IMR-90 (cell line): ENCODE results near the gene NEURL1. TPM values are rescaled to one million over a fixed set of nuclear protein-coding genes. Genes with fewer than 3 reads are reported as not detected.

Experiments
- ATAC-seq: fragments of 200-7000 bp; cut with Tn5 transposase; 2 replicates; pipeline ENCODE4 v1.9.1; 2020; ENCODE audit warnings: low read depth, mild to moderate bottlenecking, moderate library complexity
- BruUV-seq: library from RNA; stranded (reverse); fragments of 400-500 nt; replicated peaks from 2 replicates; lab custom pipeline; 2021; lab: Mats Ljungman, UMichigan
- CTCF ChIA-PET: fragments of 300-600 bp; formaldehyde crosslinking; extraction: SDS; loops from one replicate; lab custom pipeline; 2021; ENCODE audit warnings: antibody characterized with exemption; lab: Yijun Ruan, JAX
- POLR2A ChIA-PET: fragments of 300-600 bp; sonication (Branson Sonifier 250); formaldehyde crosslinking; loops from one replicate; lab custom pipeline; 2022; ENCODE audit warnings: antibody characterized with exemption; ENCODE audit not compliant: unreplicated experiment; lab: Charles Lee
- DNase-seq: peaks from one replicate; pipeline ENCODE4 v3.0.0; 2013
- H2AFZ ChIP-seq: replicated peaks from 2 replicates; pipeline ENCODE3; 2013; ENCODE audit warnings: low read length, mild to moderate bottlenecking; ENCODE audit not compliant: poor library complexity
- H2AK5ac ChIP-seq: 2 replicates; pipeline ENCODE4 v1.6.1; 2013; ENCODE audit warnings: low read depth, low read length, inconsistent platforms
- H2AK9ac ChIP-seq: replicated peaks from 2 replicates; pipeline ENCODE3; 2013; ENCODE audit warnings: mild to moderate bottlenecking, low read depth, low read length, moderate library complexity; ENCODE audit not compliant: poor library complexity
- H2BK120ac ChIP-seq: 2 replicates; pipeline ENCODE4 v1.6.1; 2013; ENCODE audit warnings: low read depth, low read length, inconsistent platforms
- H2BK15ac ChIP-seq: 3 replicates; pipeline ENCODE4 v1.6.1; 2013; ENCODE audit warnings: low read depth, low read length, inconsistent platforms
- H2BK20ac ChIP-seq: 2 replicates; pipeline ENCODE4 v1.6.1; 2013; ENCODE audit warnings: low read depth, mild to moderate bottlenecking, inconsistent platforms, low read length, moderate library complexity
- H2BK5ac ChIP-seq: 2 replicates; pipeline ENCODE4 v1.6.1; 2013; ENCODE audit warnings: mild to moderate bottlenecking, low read depth, low read length, inconsistent platforms; ENCODE audit not compliant: poor library complexity, severe bottlenecking
- H3K14ac ChIP-seq: replicated peaks from 2 replicates; pipeline ENCODE4 v1.6.1; 2013; ENCODE audit warnings: low read depth, low read length, inconsistent platforms
- H3K18ac ChIP-seq: 2 replicates; pipeline ENCODE4 v1.6.1; 2013; ENCODE audit warnings: low read depth, low read length, control low read depth
- H3K23ac ChIP-seq: 2 replicates; pipeline ENCODE4 v1.6.1; 2013; ENCODE audit warnings: low read depth, low read length, inconsistent platforms
- H3K27ac ChIP-seq: 2 replicates; pipeline ENCODE4 v1.5.1; 2013; ENCODE audit warnings: mild to moderate bottlenecking, control low read depth, low read length; ENCODE audit not compliant: insufficient read depth
- H3K27me3 ChIP-seq: 2 replicates; pipeline ENCODE4 v1.6.1; 2013; ENCODE audit warnings: low read length; ENCODE audit not compliant: control insufficient read depth, insufficient read depth
- H3K36me3 ChIP-seq: 2 replicates; pipeline ENCODE4 v1.6.1; 2013; ENCODE audit warnings: low read length, mixed read lengths; ENCODE audit not compliant: control insufficient read depth, insufficient read depth
- H3K4ac ChIP-seq: 2 replicates; pipeline ENCODE4 v1.6.1; 2013; ENCODE audit warnings: low read depth, low read length, inconsistent platforms
- H3K4me1 ChIP-seq: 2 replicates; pipeline ENCODE4 v1.6.1; 2013; ENCODE audit warnings: low read length, mixed read lengths; ENCODE audit not compliant: control insufficient read depth, insufficient read depth
- H3K4me2 ChIP-seq: 2 replicates; pipeline ENCODE4 v1.6.1; 2013; ENCODE audit warnings: low read depth, mild to moderate bottlenecking, control low read depth, low read length, moderate library complexity
- H3K4me3 ChIP-seq: 2 replicates; pipeline ENCODE4 v1.5.1; 2013; ENCODE audit warnings: low read depth, mild to moderate bottlenecking, control low read depth, low read length, moderate library complexity; ENCODE audit not compliant: insufficient read depth
- H3K56ac ChIP-seq: 2 replicates; pipeline ENCODE4 v1.6.1; 2013; ENCODE audit warnings: low read length, inconsistent platforms; ENCODE audit not compliant: insufficient read depth; ENCODE audit errors: extremely low read depth
- H3K79me1 ChIP-seq, 2 experiments: 2 replicates each; pipeline ENCODE4 v1.6.1; 2013; ENCODE audit warnings: low read length in 2 of 2, inconsistent platforms in 1 of 2, low read depth in 1 of 2
- H3K9ac ChIP-seq: 2 replicates; pipeline ENCODE4 v1.6.1; 2013; ENCODE audit warnings: low read depth, low read length, control low read depth
- H3K9me1 ChIP-seq: 2 replicates; pipeline ENCODE4 v1.6.1; 2013; ENCODE audit warnings: low read length, inconsistent platforms; ENCODE audit not compliant: insufficient read depth
- H3K9me3 ChIP-seq: 2 replicates; pipeline ENCODE4 v1.6.1; 2013; ENCODE audit warnings: low read length; ENCODE audit not compliant: control insufficient read depth, insufficient read depth
- H4K20me1 ChIP-seq: 2 replicates; pipeline ENCODE4 v1.6.1; 2013; ENCODE audit warnings: low read length, inconsistent platforms; ENCODE audit not compliant: insufficient read depth
- H4K5ac ChIP-seq: 2 replicates; pipeline ENCODE4 v1.6.1; 2013; ENCODE audit warnings: mild to moderate bottlenecking, low read depth, low read length, control low read depth
- H4K8ac ChIP-seq, 2 experiments: 2 replicates each; pipeline ENCODE4 v1.6.1; 2013; ENCODE audit warnings: low read depth in 2 of 2, low read length in 2 of 2, control low read depth in 1 of 2, inconsistent platforms in 1 of 2
- H4K91ac ChIP-seq: 2 replicates; pipeline ENCODE4 v1.6.1; 2013; ENCODE audit warnings: low read depth, low read length, inconsistent platforms; ENCODE audit not compliant: insufficient read depth
- CHD1 ChIP-seq: IDR thresholded peaks from 2 replicates; pipeline ENCODE4 v1.6.1; 2012; ENCODE audit warnings: low read depth, low read length, improper control_type of control experiment
- FOS ChIP-seq: fragments of 150-350 bp; IDR thresholded peaks from 2 replicates; pipeline ENCODE4 v1.6.1; 2016; ENCODE audit warnings: low read depth, low read length
- MAFK ChIP-seq: IDR thresholded peaks from 2 replicates; pipeline ENCODE4 v1.6.1; 2012; ENCODE audit warnings: low read depth, low read length, improper control_type of control experiment
- MAZ ChIP-seq: IDR thresholded peaks from 2 replicates; pipeline ENCODE4 v1.6.1; 2012; ENCODE audit warnings: low read depth, mild to moderate bottlenecking, low read length, improper control_type of control experiment, moderate library complexity, borderline replicate concordance
- MXI1 ChIP-seq: IDR thresholded peaks from 2 replicates; pipeline ENCODE4 v1.6.1; 2012; ENCODE audit warnings: low read depth, mild to moderate bottlenecking, low read length, moderate library complexity, borderline replicate concordance
- NFE2L2 ChIP-seq: fragments of 150-350 bp; IDR thresholded peaks from 2 replicates; pipeline ENCODE4 v1.6.1; 2016; ENCODE audit warnings: low read depth, mild to moderate bottlenecking, low read length
- POLR2A ChIP-seq: IDR thresholded peaks from 2 replicates; pipeline ENCODE4 v1.6.1; 2012; ENCODE audit warnings: mild to moderate bottlenecking, low read depth, low read length
- RAD21 ChIP-seq: IDR thresholded peaks from 2 replicates; pipeline ENCODE4 v1.6.1; 2012; ENCODE audit warnings: low read length, improper control_type of control experiment
- RFX5 ChIP-seq: IDR thresholded peaks from 2 replicates; pipeline ENCODE4 v1.8.0; 2012; ENCODE audit warnings: low read depth, mild to moderate bottlenecking, low read length, moderate library complexity
- SMC3 ChIP-seq: fragments of 150-350 bp; IDR thresholded peaks from 2 replicates; pipeline ENCODE4 v1.6.1; 2016; ENCODE audit warnings: low read depth, mild to moderate bottlenecking, antibody characterized with exemption, low read length, moderate library complexity
- USF2 ChIP-seq: fragments of 150-350 bp; IDR thresholded peaks from 2 replicates; pipeline ENCODE4 v1.6.1; 2017; ENCODE audit warnings: mild to moderate bottlenecking, antibody characterized with exemption, low read length, low read depth
- WGBS, 2 experiments: methylation state at CpG; one replicate each; pipeline versions ENCODE4 v1.1.5 to v1.1.7; 2013; ENCODE audit warnings: missing lambda C conversion rate in 2 of 2; ENCODE audit not compliant: insufficient read length in 1 of 2; ENCODE audit errors: extremely low coverage in 2 of 2; 5-methylcytosine and 5-hydroxymethylcytosine counted together
- dilution Hi-C: fragments of 300-500 bp; cut with HindIII; formaldehyde crosslinking; loops from one replicate; pipeline ENCODE4 v1.14.3; 2018; ENCODE audit warnings: low sequenced_read_pairs; ENCODE audit not compliant: unreplicated experiment
- in situ Hi-C: fragments of 300-500 bp; cut with MboI; formaldehyde crosslinking; loops from 3 replicates; pipeline ENCODE4 v1.14.3; 2019; ENCODE audit warnings: low sequenced_read_pairs, inconsistent platforms, mixed read lengths
- intact Hi-C: fragments of 100-400 bp; cut with micrococcal nuclease; formaldehyde crosslinking; loops from 2 replicates; pipeline ENCODE4 v1.10.0; 2022
- polyA plus RNA-seq, 3 experiments: library from polyadenylated mRNA; depleted of rRNA; stranded (reverse); fragments of >200 nt; gene quantifications; 2 replicates each; pipeline ENCODE4 v1.2.3, GENCODE V29; 2012; ENCODE audit warnings: low replicate concordance in 1 of 3
- total RNA-seq: library from RNA; depleted of rRNA; stranded (reverse); fragments of >200 nt; gene quantifications from 2 replicates; pipeline ENCODE4 v1.2.3, GENCODE V29; 2012

NEURL1 gene
- total and polyA plus RNA-seq, 2 of the 4 experiments (the other 2 are of a cell fraction), result 0.36 to 0.82 TPM

GRCh38 chr10:103578782-103579382, 85.4 kb downstream of the NEURL1 start:
- no peak for ATAC-seq
- BruUV-seq, result no TSS peak
- Histone ChIP-seq H3K27me3 (peaks cover 84% of the 10 kb centered on the region), H2BK15ac (no peak overlapping the region), H4K91ac (no peak overlapping the region), H3K36me3 (no peaks in the 10 kb centered on the region), H3K14ac (no peak overlapping the region), H3K4me1 (no peaks in the 10 kb centered on the region), H3K9me3 (peaks cover 1% of the 10 kb centered on the region; the same call in 1 of the 2 replicates), H3K4ac (no peak overlapping the region), H2BK20ac (no peak overlapping the region), H2BK120ac (no peak overlapping the region), H3K56ac (no peak overlapping the region), H3K4me2 (no peak overlapping the region), H2AK5ac (no peak overlapping the region), H4K8ac (no peak overlapping the region), H3K4me3 (no peak overlapping the region), H3K79me1 (no peaks in the 10 kb centered on the region), H2AK9ac (peak overlapping the region; percentile 47), H2AFZ (no peak overlapping the region), H3K9ac (no peak overlapping the region), H2BK5ac (no peak overlapping the region), H4K5ac (no peak overlapping the region), H3K9me1 (no peaks in the 10 kb centered on the region), H3K23ac (no peak overlapping the region), H3K27ac (no peak overlapping the region), H3K18ac (no peak overlapping the region), H4K20me1 (0 out of 2 replicates have a peak, but pooled peaks cover 3% of the 10 kb centered on the region)
- in situ Hi-C loops, result no loop called here
- TF ChIP-seq MAZ, result no peak
- no peak for TF ChIP-seq RFX5
- no peak for TF ChIP-seq MAFK
- TF ChIP-seq USF2, result no peak
- no peak for TF ChIP-seq SMC3
- no peak for TF ChIP-seq FOS
- TF ChIP-seq CHD1, result no peak
- no peak for TF ChIP-seq NFE2L2
- TF ChIP-seq RAD21, result no peak
- no peak for TF ChIP-seq POLR2A
- no peak for TF ChIP-seq MXI1
- intact Hi-C loops, result no loop called here
- ChIA-PET CTCF (no interaction called here), POLR2A (no interaction called here)
- 56% methylated on average over 6 of the region's 15 CpGs; no CpG with 5 or more reads in 1 of the 2 experiments for WGBS, 2 experiments
- dilution Hi-C loops, result no loop called here
- DNase-seq, result no peak
